Central memory CD8-positive, alpha-beta T cell (primary cell): ENCODE results near the gene KCNQ1OT1.
A peak's percentile ranks its signal among the peaks of the same experiment; 100 is the strongest.

Experiments used
- ATAC-seq: fragments of 150-1000 bp; cut with Tn5 transposase; replicated peaks from 2 replicates; pipeline ENCODE4 v1.10.0; 2022; ENCODE audit warnings: mild to moderate bottlenecking, moderate FRiP score, moderate number of reproducible peaks; ENCODE audit not compliant: poor library complexity, severe bottlenecking; ENCODE audit errors: extremely low read depth
- DNase-seq, 2 donors: peaks; one replicate each; pipeline ENCODE4 v3.0.0; 2021; ENCODE audit warnings: low spot score in 2 of 2
- H3K27ac Mint-ChIP-seq: one replicate; pipeline ENCODE4 v1.8.0; 2022; ENCODE audit warnings: low read depth, mild to moderate bottlenecking, moderate library complexity, mixed read lengths
- H3K27me3 Mint-ChIP-seq: one replicate; pipeline ENCODE4 v1.8.0; 2022; ENCODE audit warnings: mixed read lengths
- H3K36me3 Mint-ChIP-seq: one replicate; pipeline ENCODE4 v1.8.0; 2022; ENCODE audit warnings: mild to moderate bottlenecking, moderate library complexity, mixed read lengths; ENCODE audit not compliant: insufficient read depth
- H3K4me1 Mint-ChIP-seq: one replicate; pipeline ENCODE4 v1.8.0; 2022; ENCODE audit warnings: mixed read lengths
- H3K4me3 Mint-ChIP-seq: one replicate; pipeline ENCODE4 v1.8.0; 2022; ENCODE audit warnings: mild to moderate bottlenecking, moderate library complexity, mixed read lengths
- H3K9me3 Mint-ChIP-seq: one replicate; pipeline ENCODE4 v1.8.0; 2022; ENCODE audit warnings: mixed read lengths

The KCNQ1OT1 gene

DNA sequence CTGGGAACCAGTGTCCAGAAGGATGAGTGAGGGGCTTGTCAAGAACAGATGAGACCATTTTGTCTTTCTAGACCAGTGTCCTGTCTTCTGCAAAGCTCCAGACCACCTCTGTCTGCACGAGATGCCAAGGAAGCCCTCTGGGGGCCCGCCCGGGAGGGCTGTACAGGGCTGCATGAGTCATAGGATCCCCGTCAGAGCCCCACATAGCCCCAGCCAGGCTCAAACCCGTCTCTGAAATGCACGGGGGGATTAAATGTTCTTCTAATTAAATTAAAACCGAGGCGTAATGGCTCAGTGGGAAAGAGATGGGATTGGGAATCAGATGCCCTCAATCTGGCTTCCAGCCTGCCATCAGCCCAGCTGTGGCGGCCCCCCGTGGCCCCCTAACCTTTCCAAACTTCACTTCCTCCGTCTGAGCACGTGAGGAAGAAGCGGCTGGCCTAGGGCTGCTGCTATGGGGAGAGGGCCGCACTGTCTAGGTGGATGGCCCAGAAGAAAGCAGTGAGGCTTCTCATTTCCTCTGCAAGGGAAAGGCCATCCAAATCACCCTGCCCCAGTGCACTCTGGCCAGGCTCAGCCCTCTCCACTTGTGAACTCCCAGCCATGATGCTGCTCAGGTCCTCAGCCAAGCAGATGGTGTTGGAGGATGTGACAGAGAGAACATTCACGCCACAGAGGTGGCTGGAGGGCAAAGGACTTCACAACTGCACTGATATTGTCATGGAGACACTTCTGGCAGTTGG lies 32.8 kb downstream of the KCNQ1OT1 start:
- peak in 1 of 2 donors; percentile 10 for DNase-seq
- no peaks in the 10 kb centered on the region for H3K36me3 Mint-ChIP-seq
- H3K4me1 Mint-ChIP-seq, result no peaks in the 10 kb centered on the region
- no peaks in the 10 kb centered on the region for H3K9me3 Mint-ChIP-seq
- H3K4me3 Mint-ChIP-seq, result no peak overlapping the region
- H3K27me3 Mint-ChIP-seq, result no peaks in the 10 kb centered on the region
- no peak overlapping the region for H3K27ac Mint-ChIP-seq
- ATAC-seq, result no peak

DNA sequence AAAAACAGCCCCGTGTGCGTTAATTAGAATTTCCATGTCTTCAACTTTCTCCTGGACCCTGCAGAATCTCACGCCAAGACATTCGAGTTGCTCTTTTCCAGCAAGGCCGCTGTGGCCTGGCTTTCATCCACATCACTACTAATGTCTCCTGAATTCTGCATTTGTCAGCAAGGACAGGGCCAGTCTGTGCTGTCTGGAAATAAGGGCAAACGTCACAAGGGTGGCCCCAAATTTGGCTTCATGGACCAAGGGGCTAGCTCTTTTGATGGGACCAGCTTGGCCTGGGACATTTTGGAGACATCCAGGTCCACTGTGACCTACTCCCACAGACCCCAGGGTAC lies 33.4 kb downstream of the KCNQ1OT1 start:
- H3K27me3 Mint-ChIP-seq, result no peaks in the 10 kb centered on the region
- no peaks in the 10 kb centered on the region for H3K9me3 Mint-ChIP-seq
- H3K36me3 Mint-ChIP-seq, result no peaks in the 10 kb centered on the region
- no peaks in the 10 kb centered on the region for H3K4me1 Mint-ChIP-seq
- peak in 1 of 2 donors; percentile 8 for DNase-seq
- ATAC-seq, result no peak
- no peak overlapping the region for H3K4me3 Mint-ChIP-seq
- H3K27ac Mint-ChIP-seq, result no peak overlapping the region

DNA sequence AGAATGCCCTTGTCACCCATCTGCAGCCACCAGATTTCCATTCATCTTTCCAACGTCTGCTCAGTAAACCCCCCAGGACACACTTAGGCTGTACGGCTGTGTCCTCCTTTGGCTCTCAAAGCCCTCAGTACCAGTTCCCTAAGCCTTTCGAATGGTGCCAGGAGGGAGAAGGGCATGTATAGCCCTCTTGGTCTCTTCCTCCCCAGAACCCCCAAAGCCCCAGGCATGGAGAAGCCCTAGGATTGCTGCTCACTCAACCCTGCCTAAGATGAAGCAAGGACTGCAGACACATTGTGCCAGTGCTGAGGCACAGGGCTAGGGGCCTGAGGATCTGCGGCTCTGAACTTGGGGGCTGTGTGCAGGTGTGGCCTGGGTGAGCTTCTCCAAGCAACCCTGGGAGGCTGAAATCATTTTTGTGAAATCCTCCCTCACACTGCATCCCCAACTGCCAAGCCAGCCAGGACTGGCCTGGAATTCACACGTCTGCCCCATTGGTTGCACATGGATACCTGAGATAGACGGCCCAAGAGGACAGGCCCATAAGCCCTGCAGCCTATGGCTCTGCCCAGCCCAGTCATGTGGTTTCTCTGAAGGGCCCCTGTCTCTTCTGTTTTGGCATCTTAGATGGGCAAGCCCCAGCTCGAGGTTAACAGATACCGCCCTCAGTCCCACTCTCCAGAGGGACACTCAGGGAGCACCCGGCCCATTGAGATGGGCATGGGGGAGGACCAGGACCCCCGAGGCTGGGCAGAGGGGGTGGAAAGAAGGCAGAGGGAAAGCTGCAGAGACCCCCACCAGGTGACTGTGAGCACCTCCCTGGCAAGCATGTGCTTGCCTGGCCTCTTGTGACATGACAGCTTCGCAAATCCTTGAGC lies 34.0 kb downstream of the KCNQ1OT1 start:
- H3K27me3 Mint-ChIP-seq, result no peaks in the 10 kb centered on the region

DNA sequence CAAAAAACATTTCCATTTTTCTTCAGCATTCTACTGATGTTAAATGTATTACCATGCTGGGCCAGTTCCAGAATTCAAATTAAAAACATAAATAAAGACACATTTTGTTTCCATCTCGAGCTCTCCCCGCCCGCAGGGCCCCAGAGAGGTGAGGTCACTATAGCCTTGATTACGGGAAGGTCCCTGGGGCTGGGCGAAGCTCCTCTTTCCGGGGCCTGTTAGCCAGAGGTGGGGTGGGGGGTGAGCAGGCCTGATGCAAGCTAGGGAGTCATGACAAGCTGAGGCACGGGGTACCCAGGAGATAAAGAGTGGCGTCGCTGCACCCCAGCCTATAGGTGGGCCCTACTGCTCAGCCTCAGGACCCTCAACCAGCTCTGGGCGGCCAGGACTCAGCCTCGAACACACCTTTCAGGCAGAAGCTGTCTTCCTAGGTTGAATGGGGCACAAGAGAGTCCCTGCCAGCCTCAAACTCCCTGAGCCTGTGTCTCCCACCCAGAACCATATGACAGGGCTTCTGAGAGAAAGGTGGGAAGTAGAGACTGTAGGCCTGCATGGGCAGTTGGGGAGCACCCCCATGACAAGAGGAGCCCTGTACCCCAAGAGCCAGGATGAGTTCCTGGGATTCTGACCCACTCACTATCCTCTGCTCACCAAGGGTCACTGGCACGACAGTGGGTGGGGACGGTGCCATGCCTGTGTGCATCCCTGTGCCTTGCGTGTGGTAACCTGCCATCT lies 34.8 kb downstream of the KCNQ1OT1 start:
- no peak overlapping the region for H3K27ac Mint-ChIP-seq
- no peaks in the 10 kb centered on the region for H3K27me3 Mint-ChIP-seq
- no peaks in the 10 kb centered on the region for H3K9me3 Mint-ChIP-seq
- H3K36me3 Mint-ChIP-seq, result no peaks in the 10 kb centered on the region
- DNase-seq, result peak in 1 of 2 donors; percentile 3
- H3K4me3 Mint-ChIP-seq, result no peak overlapping the region
- H3K4me1 Mint-ChIP-seq, result no peaks in the 10 kb centered on the region
- no peak for ATAC-seq

More for the DNA sequence above, 34.0 kb downstream of the KCNQ1OT1 start:
- no peaks in the 10 kb centered on the region for H3K4me1 Mint-ChIP-seq
- H3K27ac Mint-ChIP-seq, result no peak overlapping the region
- no peaks in the 10 kb centered on the region for H3K9me3 Mint-ChIP-seq
- ATAC-seq (no peak), DNase-seq (peak in 1 of 2 donors; percentile 1)
- H3K4me3 Mint-ChIP-seq, result no peak overlapping the region
- no peaks in the 10 kb centered on the region for H3K36me3 Mint-ChIP-seq

DNA sequence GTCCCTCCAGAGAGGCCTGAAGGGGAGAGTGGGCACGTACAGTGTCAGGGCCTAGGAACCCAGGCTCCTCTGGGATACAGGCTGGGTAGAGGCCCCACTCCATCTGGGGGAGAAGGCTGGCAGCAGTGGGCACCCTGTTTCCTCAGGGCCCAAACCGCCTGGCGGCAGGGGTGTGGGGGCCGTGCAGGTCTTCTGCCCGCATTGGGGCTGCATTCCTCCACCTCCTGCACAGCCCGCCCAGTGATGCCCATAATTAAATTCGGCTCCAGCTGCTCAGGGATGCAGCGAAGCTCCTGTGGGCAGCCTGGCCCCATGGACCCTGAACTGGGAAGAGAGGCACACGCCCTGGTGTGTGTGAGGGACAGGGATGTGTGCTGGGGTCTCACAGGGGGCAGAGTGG lies 35.4 kb downstream of the KCNQ1OT1 start:
- Mint-ChIP-seq H3K27ac (no peak overlapping the region), H3K27me3 (no peaks in the 10 kb centered on the region), H3K4me1 (no peaks in the 10 kb centered on the region), H3K9me3 (no peaks in the 10 kb centered on the region), H3K36me3 (no peaks in the 10 kb centered on the region), H3K4me3 (no peak overlapping the region)
- ATAC-seq (no peak), DNase-seq (peak in 1 of 2 donors; percentile 2)

DNA sequence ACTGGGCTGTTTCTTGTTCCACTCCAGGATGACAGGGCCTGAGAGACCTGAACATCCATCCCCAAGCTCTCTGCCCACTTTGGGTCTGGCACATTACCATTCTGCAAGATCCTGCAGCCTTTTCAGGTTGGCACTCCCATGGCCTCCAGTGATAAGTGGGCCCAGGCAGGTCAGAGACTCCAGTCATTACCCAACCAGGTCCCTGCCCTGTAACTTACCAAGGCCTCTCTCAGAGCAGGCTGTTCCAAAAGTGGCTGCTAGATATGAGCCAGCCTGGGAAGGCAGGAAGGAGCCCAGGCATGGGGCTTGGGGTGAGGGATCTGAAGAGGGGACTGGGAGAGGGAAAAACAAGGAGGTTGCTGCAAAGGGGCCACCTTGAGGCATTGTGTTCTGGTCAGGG lies 35.9 kb downstream of the KCNQ1OT1 start:
- ATAC-seq (no peak), DNase-seq (peak in 1 of 2 donors; percentile 7)
- Mint-ChIP-seq H3K9me3 (no peaks in the 10 kb centered on the region), H3K4me3 (no peak overlapping the region), H3K4me1 (no peaks in the 10 kb centered on the region), H3K27me3 (no peaks in the 10 kb centered on the region), H3K27ac (no peak overlapping the region), H3K36me3 (no peaks in the 10 kb centered on the region)

DNA sequence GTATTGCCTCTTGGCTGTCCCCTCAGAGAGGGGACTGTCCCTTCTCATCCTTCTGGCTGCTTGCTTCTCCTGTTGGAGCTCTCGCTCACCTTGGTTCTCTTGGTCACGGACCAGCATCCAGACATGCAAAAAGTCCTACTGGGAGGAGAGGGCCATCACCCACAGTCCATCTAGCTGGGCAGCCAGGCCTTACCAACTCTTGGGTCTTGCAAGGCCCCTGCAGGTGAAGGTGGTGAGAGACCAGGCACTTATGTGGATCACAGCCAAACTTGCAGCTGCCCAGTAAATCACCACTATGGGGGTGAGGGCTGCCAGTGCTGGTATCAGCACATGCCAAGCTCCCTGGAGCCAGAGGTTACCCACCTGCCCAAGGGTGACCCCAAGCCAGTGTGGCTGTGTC lies 36.3 kb downstream of the KCNQ1OT1 start:
- Mint-ChIP-seq H3K27ac (no peak overlapping the region), H3K36me3 (no peaks in the 10 kb centered on the region), H3K4me3 (no peak overlapping the region), H3K9me3 (no peaks in the 10 kb centered on the region), H3K27me3 (no peaks in the 10 kb centered on the region), H3K4me1 (no peaks in the 10 kb centered on the region)
- DNase-seq, result peak in 1 of 2 donors; percentile 7
- ATAC-seq, result no peak

DNA sequence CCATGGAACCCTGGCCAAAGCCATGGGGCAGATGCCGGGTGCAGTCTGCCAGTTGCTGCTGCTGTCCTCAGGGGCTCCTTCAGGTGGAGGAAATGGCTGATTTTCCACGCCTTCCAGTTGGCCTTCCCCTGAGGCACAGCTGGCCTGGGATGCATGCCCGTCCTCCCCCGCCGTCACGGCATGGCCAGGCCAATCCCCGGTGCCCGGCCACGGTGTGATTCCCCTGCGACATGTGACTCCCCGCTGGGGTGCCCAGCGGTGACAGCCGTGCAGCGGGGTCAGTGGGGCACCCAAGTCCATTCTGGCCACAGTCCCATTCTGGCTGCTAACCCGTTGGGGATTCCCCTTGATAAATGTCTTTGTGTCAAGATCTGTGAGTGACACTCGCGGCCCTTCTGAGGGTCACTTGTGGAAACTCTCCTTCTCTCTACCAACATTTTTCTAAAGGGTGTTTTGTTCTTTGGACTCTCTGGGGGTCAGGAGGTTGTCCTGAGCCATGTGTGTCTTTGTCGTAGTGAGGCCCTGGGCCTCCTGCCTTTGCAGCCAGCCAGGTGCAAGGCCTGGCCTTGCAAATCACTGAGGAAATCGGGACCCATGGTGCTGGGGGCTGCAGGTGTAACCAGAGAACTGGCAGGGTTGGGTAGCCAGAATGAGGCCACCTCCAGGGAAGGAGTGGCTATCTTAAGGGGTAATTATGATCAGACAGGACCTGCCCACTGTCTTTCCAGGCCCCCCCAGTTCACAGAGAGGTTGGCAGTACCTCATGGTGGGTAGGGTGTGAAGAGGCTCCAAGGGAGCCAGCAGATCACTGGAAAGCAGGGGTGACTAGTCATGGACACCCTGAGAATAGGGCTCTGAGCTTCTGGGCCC lies 37.1 kb downstream of the KCNQ1OT1 start:
- ATAC-seq (no peak), DNase-seq (peak in 1 of 2 donors; percentile 5)
- Mint-ChIP-seq H3K4me3 (no peak overlapping the region), H3K36me3 (no peaks in the 10 kb centered on the region), H3K9me3 (no peaks in the 10 kb centered on the region), H3K27me3 (no peaks in the 10 kb centered on the region), H3K4me1 (no peaks in the 10 kb centered on the region), H3K27ac (no peak overlapping the region)

DNA sequence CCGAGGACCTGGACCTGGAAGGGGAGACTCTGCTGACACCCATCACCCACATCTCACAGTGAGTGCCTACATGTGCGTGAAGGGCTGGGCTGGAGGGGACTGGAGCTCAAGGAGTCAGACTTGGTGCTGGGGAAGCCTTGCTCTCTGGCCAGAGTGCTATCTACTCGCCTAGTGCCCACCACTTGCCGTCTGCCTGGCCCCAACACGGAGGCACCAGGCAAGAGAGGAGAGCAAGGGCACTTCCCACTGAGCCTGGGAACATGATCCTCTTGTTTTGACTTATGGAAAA lies 37.8 kb downstream of the KCNQ1OT1 start:
- ATAC-seq, result no peak
- H3K27me3 Mint-ChIP-seq, result no peaks in the 10 kb centered on the region
- H3K4me1 Mint-ChIP-seq, result no peaks in the 10 kb centered on the region
- no peak overlapping the region for H3K4me3 Mint-ChIP-seq
- H3K9me3 Mint-ChIP-seq, result no peaks in the 10 kb centered on the region
- no peak overlapping the region for H3K27ac Mint-ChIP-seq
- no peak for DNase-seq
- H3K36me3 Mint-ChIP-seq, result no peaks in the 10 kb centered on the region

DNA sequence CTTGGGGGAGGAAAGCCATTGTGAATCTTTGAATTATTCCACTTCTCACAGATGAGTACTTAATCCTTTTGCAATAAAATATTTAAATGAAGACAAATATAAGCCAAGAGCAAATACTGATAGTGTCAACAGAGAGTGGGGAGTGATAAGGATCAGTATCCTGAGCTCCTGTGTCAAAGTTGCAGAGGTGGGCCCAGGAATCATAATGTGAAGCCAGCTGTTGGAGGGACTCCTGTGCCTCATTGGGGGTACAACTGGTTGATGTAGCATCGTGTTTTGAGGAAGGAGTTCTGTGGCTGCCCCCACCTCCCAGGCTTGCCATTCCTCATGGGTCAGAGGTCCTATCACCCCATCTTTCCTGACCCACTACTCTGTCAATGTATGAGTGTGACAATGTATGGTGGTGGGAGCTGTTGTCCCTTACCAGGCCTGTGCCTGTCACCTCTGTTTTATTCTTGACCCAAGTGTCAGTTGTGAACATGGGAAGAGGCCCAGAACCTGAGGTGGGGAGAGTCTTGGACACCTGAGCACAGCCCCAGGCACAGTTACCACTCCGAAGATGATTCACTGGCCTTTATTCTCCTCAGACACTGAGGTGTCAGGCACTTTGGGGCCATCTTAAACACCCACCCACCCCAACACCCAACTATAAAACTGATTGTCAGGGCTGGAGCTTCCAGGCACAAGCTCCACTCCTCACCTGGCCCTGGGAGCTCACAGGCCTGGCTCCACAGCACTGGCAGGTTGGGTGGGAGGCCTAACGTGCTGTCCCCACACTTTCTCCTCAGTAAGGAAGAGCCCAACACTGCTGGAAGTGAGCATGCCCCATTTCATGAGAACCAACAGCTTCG lies 38.4 kb downstream of the KCNQ1OT1 start:
- Mint-ChIP-seq H3K4me3 (no peak overlapping the region), H3K4me1 (no peaks in the 10 kb centered on the region), H3K27ac (no peak overlapping the region), H3K36me3 (no peaks in the 10 kb centered on the region), H3K9me3 (no peaks in the 10 kb centered on the region), H3K27me3 (peaks cover under 1% of the 10 kb centered on the region)
- no peak for ATAC-seq
- no peak for DNase-seq

DNA sequence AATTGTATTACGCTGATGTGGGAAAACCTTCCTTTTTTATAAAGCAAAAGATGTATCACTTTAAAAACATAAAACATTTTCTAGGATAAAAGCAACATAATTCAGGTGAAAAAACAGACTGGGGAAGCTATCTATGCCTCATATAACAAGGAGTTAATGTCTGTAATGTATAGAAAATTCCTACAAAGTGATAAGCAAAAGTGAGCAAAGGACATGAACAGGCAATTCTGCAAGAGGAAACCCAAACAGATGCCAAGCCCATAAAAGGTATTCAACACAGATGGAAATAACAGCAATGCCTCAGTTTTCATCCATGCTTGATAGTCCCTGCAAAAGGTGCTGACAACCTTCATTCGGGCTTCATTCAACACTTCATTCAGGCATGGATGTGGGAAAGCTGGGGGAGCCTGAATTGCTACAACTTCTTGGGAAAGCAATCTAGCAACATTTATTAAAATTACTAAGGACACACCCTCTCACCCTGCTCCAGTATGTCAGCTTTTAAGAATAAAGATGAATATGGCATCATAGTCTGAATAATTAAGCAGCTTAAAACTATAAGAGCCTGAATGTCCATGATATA lies 39.3 kb downstream of the KCNQ1OT1 start:
- Mint-ChIP-seq H3K4me3 (no peak overlapping the region), H3K4me1 (no peaks in the 10 kb centered on the region), H3K27me3 (peaks cover 10% of the 10 kb centered on the region), H3K9me3 (no peaks in the 10 kb centered on the region), H3K36me3 (no peaks in the 10 kb centered on the region), H3K27ac (no peak overlapping the region)
- DNase-seq (no peak), ATAC-seq (no peak)
